Endothelial cell of umbilical vein (primary cell): ENCODE results near the gene CCDC34.

Experiments
- CTCF ChIP-seq, 2 donors: IDR thresholded peaks; 1 replicate in 1 of 2; 2 replicates in 1 of 2; pipeline ENCODE4 v1.5.1; 2011; ENCODE audit warnings: low read length in 2 of 2, mild to moderate bottlenecking in 2 of 2, moderate library complexity in 2 of 2, control low read depth in 1 of 2, inconsistent platforms in 1 of 2, low read depth in 1 of 2; ENCODE audit not compliant: insufficient read depth in 1 of 2; ENCODE audit errors: extremely low read depth in 1 of 2
- EZH2 ChIP-seq: IDR thresholded peaks from 2 replicates; pipeline ENCODE4 v1.6.1; 2012; ENCODE audit warnings: borderline replicate concordance, low read depth, mild to moderate bottlenecking, moderate library complexity, low read length, inconsistent platforms; ENCODE audit not compliant: severe bottlenecking
- MYC ChIP-seq: IDR thresholded peaks from one replicate; pipeline ENCODE4 v1.6.1; 2011; ENCODE audit warnings: mild to moderate bottlenecking, low read depth, low read length
- POLR2A ChIP-seq: IDR thresholded peaks from 2 replicates; pipeline ENCODE4 v1.6.1; 2012; ENCODE audit warnings: low read depth, mild to moderate bottlenecking, control low read depth, low read length
- POLR2AphosphoS5 ChIP-seq: IDR thresholded peaks from 2 replicates; pipeline ENCODE4 v1.6.1; 2012; ENCODE audit warnings: low read depth, mild to moderate bottlenecking, control low read depth, low read length, moderate library complexity; ENCODE audit not compliant: insufficient read depth

DNA sequence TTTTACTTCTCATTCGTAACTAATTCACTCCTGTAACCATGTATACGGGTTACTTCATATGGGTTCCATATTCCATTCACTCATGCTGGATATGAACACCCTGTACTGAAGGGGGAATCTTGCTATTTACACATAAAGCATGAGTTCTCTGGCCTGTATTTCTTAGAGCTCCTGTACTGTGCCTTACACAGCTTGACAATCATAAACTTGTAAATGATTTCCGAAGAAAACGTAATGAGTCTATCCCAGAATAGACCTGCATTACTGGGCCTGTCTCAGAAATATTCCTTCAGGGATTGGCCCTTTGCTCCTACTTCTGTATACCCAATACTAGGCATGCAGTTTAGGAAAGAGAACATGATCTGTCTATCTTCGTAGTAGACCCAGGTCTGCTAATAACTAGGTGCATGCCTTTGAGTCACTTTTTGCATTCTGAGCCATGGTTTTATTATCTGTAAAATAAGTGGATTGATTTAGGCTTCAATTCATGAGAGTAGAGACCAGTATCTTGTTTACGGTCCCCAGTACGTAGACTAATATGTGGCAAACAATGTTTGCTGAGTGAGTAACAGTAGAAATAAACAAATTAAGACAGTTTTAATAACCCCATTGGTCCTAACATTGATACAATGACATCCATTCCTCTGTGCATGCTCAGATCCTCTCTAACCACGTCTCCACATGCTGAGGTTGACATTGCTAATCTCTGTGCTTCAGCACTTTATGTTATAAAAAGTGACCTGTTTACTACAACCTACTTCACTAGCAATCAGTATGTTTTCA lies 1.2 kb downstream of the CCDC34 start:
- TF ChIP-seq CTCF (IDR thresholded peaks at IDR 0.05; ENCODE audit: extremely low read depth in 1 of 2, insufficient read depth in 1 of 2, low read depth in 1 of 2, low read length in 2 of 2) = no peak
- TF ChIP-seq MYC = no peak
- TF ChIP-seq EZH2 = no peak
- TF ChIP-seq POLR2A = no peak
- TF ChIP-seq POLR2AphosphoS5 = no peak
